Gastrocnemius medialis (tissue), 4 donors: ENCODE measurements around the gene GDA. TPM values are rescaled to one million over a fixed set of nuclear protein-coding genes. Genes with fewer than 3 reads are reported as not detected.

ENCODE experiments used
- ATAC-seq, 2 donors: fragments of 150-250 bp; one replicate each; pipeline ENCODE4 v1.9.1; 2016
- DNase-seq, 2 donors: peaks; one replicate each; pipeline ENCODE4 v3.0.0-alpha.2; 2019
- H3K27ac ChIP-seq, 4 donors: fragments of 200-600 bp; sonication (generic); 1 replicate in 1 of 4; 2 replicates in 3 of 4; pipeline ENCODE4 v1.5.1; 2016 to 2018; ENCODE audit warnings: mild to moderate bottlenecking in 2 of 4, moderate library complexity in 1 of 4
- H3K27me3 ChIP-seq, 3 donors: fragments of 200-600 bp; sonication (generic) in 2 of 3; 1 replicate in 1 of 3; 2 replicates in 2 of 3; pipeline versions ENCODE4 v1.5.1 to v1.6.0; 2016 to 2019; ENCODE audit warnings: mild to moderate bottlenecking in 1 of 3, moderate library complexity in 1 of 3
- H3K36me3 ChIP-seq, 2 donors: fragments of 200-600 bp; sonication (generic) in 1 of 2; one replicate each; pipeline ENCODE4 v1.5.1; 2017 to 2018
- H3K4me1 ChIP-seq, 2 donors: fragments of 200-600 bp; sonication (generic) in 1 of 2; one replicate each; pipeline ENCODE4 v1.5.1; 2016 to 2017; ENCODE audit warnings: mild to moderate bottlenecking in 2 of 2
- H3K4me3 ChIP-seq, 4 donors: fragments of 200-600 bp; sonication (generic) in 3 of 4; 1 replicate in 1 of 4; 2 replicates in 3 of 4; pipeline ENCODE4 v1.5.1; 2016 to 2019; ENCODE audit warnings: mild to moderate bottlenecking in 2 of 4
- H3K9me3 ChIP-seq, 3 donors: fragments of 200-600 bp; sonication (generic) in 2 of 3; 1 replicate in 1 of 3; 2 replicates in 2 of 3; pipeline ENCODE4 v1.5.1; 2016 to 2019
- POLR2A ChIP-seq, 2 donors: fragments of 450-650 bp; IDR thresholded peaks; one replicate each; pipeline ENCODE4 v1.6.1; 2017; ENCODE audit warnings: antibody characterized with exemption in 2 of 2, mild to moderate bottlenecking in 2 of 2, moderate library complexity in 2 of 2
- in situ Hi-C, 4 donors: fragments of 200-750 bp; cut with MboI; loops; one replicate each; pipeline versions ENCODE4 v1.15.0 to v1.8.0; 2017; ENCODE audit warnings: low sequenced_read_pairs in 4 of 4
- intact Hi-C: fragments of 100-400 bp; cut with DNase I; formaldehyde crosslinking; loops from one replicate; pipeline ENCODE4 v1.15.1; 2023; ENCODE audit warnings: low total_unique reads
- total RNA-seq, 4 donors: library from RNA; depleted of rRNA; stranded (reverse); fragments of >200 nt; gene quantifications; one replicate each; pipeline versions ENCODE4 v1.1.0 to v1.2.3, GENCODE V29; 2016
- TF ChIP-seq, protein P1 (sequence below), 5 experiments: fragments of 450-650 bp in 3 of 5; fragments of 200-600 bp in 2 of 5; sonication (generic) in 2 of 5; IDR thresholded peaks in 4 of 5; conservative IDR thresholded peaks in 1 of 5; 1 replicate in 4 of 5; 2 replicates in 1 of 5; pipeline ENCODE4 v1.5.1; 2016 to 2019; ENCODE audit warnings: antibody characterized with exemption in 5 of 5, mild to moderate bottlenecking in 3 of 5, moderate library complexity in 3 of 5

GDA gene
- total RNA-seq, result 1 to 10 TPM in 1 of 4 donors, under 1 TPM in 2, not detected in 1; 0.62 to 2.5 (median 0.82) TPM

DNA sequence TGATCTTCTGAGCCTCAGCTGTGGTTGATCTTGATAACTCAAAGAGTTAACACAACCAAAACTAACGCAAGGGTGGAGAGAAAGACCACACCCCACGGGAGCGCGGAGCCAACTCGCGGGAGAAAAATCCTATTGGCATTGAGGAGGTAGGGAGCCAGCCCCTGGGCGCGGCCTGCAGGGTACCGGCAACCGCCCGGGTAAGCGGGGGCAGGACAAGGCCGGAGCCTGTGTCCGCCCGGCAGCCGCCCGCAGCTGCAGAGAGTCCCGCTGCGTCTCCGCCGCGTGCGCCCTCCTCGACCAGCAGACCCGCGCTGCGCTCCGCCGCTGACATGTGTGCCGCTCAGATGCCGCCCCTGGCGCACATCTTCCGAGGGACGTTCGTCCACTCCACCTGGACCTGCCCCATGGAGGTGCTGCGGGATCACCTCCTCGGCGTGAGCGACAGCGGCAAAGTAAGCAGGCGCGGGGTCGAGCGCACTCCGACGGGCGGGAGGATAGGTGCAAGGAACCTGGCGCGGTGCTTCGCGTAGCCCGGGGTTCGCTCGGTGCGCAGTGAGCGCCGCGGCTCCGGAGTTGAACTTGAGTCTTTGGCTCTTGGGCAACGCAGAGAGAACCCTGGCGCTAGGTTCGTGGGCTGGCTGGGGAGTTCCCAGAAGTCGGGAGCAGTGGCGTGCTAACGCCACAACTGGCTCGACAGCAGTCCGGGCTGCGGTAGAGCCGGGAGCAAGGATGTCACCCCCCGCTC is at the start of gene GDA:
GDA (plus strand) TSS at position 210 of the 745 bp plus-strand sequence; CDS start at position 330, 120 bp downstream.
- H3K4me1 ChIP-seq, result peaks cover 4 to 6% of the 10 kb centered on the region in 2 donors
- intact Hi-C loops, result no loop called here
- H3K4me3 ChIP-seq, result peak within 1 kb of the TSS; percentile 41 to 56 (median 46)
- peak within 1 kb of the TSS in 1 of 4 donors; percentile 9 for H3K27ac ChIP-seq
- TF ChIP-seq POLR2A (IDR thresholded peaks at IDR 0.05), result no peak
- TF ChIP-seq, protein P1, sequence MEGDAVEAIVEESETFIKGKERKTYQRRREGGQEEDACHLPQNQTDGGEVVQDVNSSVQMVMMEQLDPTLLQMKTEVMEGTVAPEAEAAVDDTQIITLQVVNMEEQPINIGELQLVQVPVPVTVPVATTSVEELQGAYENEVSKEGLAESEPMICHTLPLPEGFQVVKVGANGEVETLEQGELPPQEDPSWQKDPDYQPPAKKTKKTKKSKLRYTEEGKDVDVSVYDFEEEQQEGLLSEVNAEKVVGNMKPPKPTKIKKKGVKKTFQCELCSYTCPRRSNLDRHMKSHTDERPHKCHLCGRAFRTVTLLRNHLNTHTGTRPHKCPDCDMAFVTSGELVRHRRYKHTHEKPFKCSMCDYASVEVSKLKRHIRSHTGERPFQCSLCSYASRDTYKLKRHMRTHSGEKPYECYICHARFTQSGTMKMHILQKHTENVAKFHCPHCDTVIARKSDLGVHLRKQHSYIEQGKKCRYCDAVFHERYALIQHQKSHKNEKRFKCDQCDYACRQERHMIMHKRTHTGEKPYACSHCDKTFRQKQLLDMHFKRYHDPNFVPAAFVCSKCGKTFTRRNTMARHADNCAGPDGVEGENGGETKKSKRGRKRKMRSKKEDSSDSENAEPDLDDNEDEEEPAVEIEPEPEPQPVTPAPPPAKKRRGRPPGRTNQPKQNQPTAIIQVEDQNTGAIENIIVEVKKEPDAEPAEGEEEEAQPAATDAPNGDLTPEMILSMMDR (IDR thresholded peaks at IDR 0.05 in 4 of 5, conservative IDR thresholded peaks at IDR 0.05 in 1 of 5), result no peak
- H3K27me3 ChIP-seq, result no peaks in the 10 kb centered on the region
- no peaks in the 10 kb centered on the region for H3K36me3 ChIP-seq
- ATAC-seq (no peak), DNase-seq (no peak)
- no peaks in the 10 kb centered on the region for H3K9me3 ChIP-seq
- in situ Hi-C loops, result no loop called here

DNA sequence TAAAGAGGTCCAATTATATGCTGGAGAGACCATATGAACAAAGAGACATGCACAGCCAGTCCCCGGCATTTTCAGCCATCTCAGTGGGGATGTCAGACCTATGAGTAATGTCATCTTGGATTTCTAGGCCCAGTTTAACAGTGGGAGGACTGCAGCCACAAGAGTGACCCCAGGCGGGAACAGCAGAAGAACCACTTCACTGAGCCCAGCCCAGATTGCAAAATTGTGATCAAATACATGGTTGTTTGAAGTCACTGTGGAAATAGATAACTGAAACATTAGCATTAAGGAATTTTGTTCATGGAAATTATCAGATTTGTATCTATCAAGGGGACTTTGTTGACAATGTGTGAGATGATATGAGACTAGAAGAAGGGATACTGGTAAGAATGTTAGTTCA is 46.7 kb upstream of the GDA start:
- intact Hi-C loops, result no loop called here
- H3K27me3 ChIP-seq, result no peaks in the 10 kb centered on the region
- no peak for ATAC-seq

DNA sequence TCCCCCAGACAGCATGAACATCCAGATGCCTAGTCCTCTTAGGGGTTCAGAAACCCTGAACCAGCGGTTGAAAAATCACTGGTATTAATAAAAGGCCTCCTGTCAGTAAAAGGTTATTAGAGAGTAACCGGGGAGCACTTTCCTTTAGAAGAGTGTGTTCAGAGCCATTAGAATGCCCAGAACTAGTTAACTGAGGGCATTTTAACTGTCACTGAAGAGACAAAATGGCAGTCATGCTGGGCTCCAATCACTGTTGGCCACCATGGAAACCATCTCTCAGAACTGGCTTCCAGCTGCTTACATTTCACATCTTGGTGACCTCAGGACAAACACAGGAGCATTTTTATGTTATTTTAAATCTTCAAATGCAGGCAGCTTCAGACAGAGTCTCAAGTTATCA is 36.2 kb upstream of the GDA start:
- no peak overlapping the region for H3K27ac ChIP-seq
- in situ Hi-C loops (no loop called here), intact Hi-C loops (no loop called here)
- DNase-seq (no peak), ATAC-seq (no peak)
- H3K27me3 ChIP-seq, result no peaks in the 10 kb centered on the region
- no peak for TF ChIP-seq POLR2A (IDR thresholded peaks at IDR 0.05)
- H3K9me3 ChIP-seq, result no peaks in the 10 kb centered on the region
- no peaks in the 10 kb centered on the region for H3K4me1 ChIP-seq
- no peaks in the 10 kb centered on the region for H3K36me3 ChIP-seq
- H3K4me3 ChIP-seq, result no peak overlapping the region

More for the DNA sequence above, 46.7 kb upstream of the GDA start:
- no peak overlapping the region for H3K27ac ChIP-seq
- in situ Hi-C loops, result no loop called here
- no peaks in the 10 kb centered on the region for H3K36me3 ChIP-seq
- H3K4me3 ChIP-seq, result no peak overlapping the region
- TF ChIP-seq, protein P1 (IDR thresholded peaks at IDR 0.05 in 4 of 5, conservative IDR thresholded peaks at IDR 0.05 in 1 of 5), result no peak
- no peak for TF ChIP-seq POLR2A (IDR thresholded peaks at IDR 0.05)
- DNase-seq, result no peak
- H3K9me3 ChIP-seq, result no peaks in the 10 kb centered on the region
- no peaks in the 10 kb centered on the region for H3K4me1 ChIP-seq

DNA sequence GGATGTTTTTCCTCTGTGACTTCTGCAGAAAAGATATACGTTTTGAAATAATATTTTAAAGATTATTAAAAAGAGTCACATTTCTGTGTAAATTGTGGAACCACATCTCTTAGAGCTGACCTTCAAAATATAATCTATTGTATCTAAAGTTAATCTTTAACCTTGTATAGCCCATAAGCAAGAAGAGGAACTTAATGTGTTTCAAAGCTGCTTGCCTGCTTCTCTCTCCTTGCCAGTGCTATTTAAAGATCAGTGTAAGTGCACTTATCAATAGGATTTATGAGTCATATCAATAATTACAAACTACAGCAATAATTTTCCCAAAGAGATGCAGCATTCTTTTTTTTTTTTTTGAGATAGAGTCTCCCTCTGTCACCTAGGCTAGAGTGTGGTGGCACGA is 29.4 kb upstream of the GDA start:
- ATAC-seq (no peak), DNase-seq (no peak)
- H3K36me3 ChIP-seq, result no peaks in the 10 kb centered on the region
- H3K27ac ChIP-seq, result no peak overlapping the region
- TF ChIP-seq, protein P1 (IDR thresholded peaks at IDR 0.05 in 4 of 5, conservative IDR thresholded peaks at IDR 0.05 in 1 of 5), result no peak
- no peak for TF ChIP-seq POLR2A (IDR thresholded peaks at IDR 0.05)
- no peaks in the 10 kb centered on the region for H3K9me3 ChIP-seq
- in situ Hi-C loops, result no loop called here
- H3K4me3 ChIP-seq, result no peak overlapping the region
- no peaks in the 10 kb centered on the region for H3K27me3 ChIP-seq
- intact Hi-C loops, result no loop called here
- no peaks in the 10 kb centered on the region for H3K4me1 ChIP-seq

DNA sequence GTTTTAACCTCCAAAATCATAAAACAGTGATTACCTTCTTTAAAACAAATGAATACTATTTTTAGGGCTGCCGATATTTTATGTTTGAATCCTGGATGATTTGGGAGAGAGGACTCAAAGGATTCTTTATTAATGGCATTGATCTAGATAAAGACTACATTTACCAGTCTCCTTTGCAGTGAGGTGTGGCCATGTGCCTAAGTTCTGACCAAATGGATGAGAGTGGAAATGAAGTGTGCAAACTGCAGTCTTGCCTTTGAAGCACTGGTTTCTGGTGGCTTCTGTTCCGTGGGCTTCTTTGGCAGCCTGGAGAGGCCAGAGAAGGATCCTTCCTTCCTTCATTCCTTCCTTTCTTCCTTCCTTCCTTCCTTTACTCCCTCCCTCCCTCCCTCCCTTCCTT is 24.3 kb upstream of the GDA start:
- Histone ChIP-seq H3K9me3 (no peaks in the 10 kb centered on the region), H3K27ac (no peak overlapping the region), H3K4me3 (no peak overlapping the region), H3K27me3 (no peaks in the 10 kb centered on the region), H3K36me3 (no peaks in the 10 kb centered on the region), H3K4me1 (peaks cover 12 to 15% of the 10 kb centered on the region in 2 donors)
- in situ Hi-C loops (no loop called here), intact Hi-C loops (no loop called here)
- no peak for DNase-seq
- no peak for ATAC-seq
- no peak for TF ChIP-seq POLR2A (IDR thresholded peaks at IDR 0.05)
- TF ChIP-seq, protein P1 (IDR thresholded peaks at IDR 0.05 in 4 of 5, conservative IDR thresholded peaks at IDR 0.05 in 1 of 5), result no peak
